Measurements from ENCODE around the gene CTNNA1. TPM values are rescaled to one million over a fixed set of nuclear protein-coding genes. Genes with fewer than 3 reads are reported as not detected.

Gene CTNNA1
- total RNA-seq, 4 donors from 2014 or later, result 251 to 326 (median 274) TPM

DNA sequence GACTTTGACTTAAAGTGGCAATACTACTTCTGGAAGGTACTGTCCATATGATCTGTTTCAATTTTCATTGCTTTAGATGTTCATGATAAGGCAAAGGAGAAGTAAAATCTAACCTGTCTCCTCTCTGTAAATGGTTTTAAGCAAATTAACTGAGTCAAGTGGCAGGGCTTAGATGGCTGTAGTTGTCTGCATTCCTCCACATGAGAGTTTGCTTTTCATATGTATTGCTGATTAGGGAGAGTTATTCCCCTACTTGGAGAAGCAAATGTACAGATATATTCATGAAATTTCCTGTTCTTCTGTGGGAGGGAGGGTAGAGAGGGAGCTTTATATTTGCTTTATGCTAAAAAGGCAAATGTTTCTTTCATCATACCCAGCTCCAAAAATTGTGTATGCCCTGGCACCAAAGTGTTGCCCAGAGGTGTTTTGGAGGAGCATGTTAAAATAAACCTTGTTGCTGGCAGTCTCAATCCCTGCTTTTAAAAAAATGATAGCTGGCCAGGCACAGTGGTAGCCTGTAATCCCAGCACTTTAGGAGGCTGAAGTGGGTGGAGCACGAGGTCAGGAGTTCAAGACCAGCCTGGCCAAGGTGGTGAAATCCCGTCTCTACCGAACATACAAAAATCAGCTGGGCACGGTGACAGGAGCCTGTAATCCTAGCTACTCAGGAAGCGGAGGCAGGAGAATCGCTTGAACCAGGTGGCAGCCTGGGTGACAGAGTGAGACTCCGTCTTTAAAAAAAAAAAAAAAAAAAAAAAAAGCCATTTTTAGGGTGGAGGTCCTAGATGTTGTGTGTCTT lies 125.4 kb downstream of the CTNNA1 start:
- ATAC-seq (ENCODE audit: low FRiP score) (no peak), DNase-seq (ENCODE audit: low spot score) (no peak)
- TF ChIP-seq, protein P1, sequence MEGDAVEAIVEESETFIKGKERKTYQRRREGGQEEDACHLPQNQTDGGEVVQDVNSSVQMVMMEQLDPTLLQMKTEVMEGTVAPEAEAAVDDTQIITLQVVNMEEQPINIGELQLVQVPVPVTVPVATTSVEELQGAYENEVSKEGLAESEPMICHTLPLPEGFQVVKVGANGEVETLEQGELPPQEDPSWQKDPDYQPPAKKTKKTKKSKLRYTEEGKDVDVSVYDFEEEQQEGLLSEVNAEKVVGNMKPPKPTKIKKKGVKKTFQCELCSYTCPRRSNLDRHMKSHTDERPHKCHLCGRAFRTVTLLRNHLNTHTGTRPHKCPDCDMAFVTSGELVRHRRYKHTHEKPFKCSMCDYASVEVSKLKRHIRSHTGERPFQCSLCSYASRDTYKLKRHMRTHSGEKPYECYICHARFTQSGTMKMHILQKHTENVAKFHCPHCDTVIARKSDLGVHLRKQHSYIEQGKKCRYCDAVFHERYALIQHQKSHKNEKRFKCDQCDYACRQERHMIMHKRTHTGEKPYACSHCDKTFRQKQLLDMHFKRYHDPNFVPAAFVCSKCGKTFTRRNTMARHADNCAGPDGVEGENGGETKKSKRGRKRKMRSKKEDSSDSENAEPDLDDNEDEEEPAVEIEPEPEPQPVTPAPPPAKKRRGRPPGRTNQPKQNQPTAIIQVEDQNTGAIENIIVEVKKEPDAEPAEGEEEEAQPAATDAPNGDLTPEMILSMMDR (IDR thresholded peaks at IDR 0.05), result no peak

DNA sequence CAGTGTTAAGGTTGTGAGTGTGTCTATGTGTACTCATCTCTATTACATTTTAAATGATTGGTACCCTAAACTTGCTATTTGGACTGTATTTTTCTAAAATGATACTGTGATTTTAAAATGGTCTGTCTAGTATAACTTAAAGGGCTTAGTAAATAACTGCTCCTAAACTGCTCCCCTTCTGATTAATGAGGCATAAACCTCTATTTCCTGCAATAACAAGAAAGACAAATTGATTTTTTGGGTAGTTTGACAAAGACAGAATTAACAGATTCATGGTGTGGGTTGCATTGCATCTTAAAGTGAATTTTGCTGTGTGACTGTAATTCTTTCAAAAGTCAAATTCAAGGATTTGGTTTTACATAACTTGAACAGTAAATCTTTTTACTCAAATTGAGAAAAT lies 130.0 kb downstream of the CTNNA1 start:
- ATAC-seq (ENCODE audit: low FRiP score), result no peak
- TF ChIP-seq, protein P1 (IDR thresholded peaks at IDR 0.05), result no peak

DNA sequence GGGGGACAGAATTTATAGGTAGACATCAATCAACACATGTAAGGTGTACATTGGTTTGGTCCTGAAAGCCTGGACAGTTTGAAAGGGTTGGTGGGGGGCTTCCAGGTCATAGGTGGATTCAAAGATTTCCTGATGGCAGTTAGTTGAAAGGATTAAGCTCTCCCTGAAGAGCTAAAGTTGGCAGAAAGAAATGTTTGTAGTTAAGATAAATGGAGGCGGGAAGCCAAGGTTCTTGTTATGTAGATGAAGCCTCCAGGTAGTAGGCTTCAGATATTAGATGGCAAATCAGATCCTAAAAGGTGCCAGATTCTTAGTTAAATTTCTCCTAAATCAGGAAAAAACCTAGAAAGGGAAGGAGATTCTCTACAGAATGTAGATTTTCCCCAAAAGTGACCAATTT lies 130.9 kb downstream of the CTNNA1 start:
- DNase-seq (ENCODE audit: low spot score) (no peak), ATAC-seq (ENCODE audit: low FRiP score) (no peak)
- TF ChIP-seq, protein P1 (IDR thresholded peaks at IDR 0.05), result no peak

More for the DNA sequence above, 130.0 kb downstream of the CTNNA1 start:
- DNase-seq (ENCODE audit: low spot score), result no peak

DNA sequence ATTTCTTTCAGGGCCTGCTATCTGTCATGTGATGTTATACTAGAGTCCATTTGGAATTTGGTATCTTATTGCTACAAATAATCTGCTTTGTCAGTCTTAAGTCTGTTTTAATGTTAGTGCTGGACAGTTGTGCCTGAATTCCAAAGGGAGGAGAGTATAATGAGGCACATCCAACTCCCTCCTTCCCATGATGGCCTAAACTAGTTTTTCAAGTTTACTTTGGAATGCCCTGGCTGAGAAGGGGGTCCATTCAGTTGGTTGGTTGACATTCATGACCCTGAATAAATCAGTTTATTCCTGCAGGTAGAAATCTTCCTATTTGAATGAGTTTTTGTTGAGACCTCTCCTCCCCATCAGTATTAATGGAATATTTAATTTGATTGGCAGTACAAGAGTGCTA lies 131.3 kb downstream of the CTNNA1 start:
- no peak for ATAC-seq (ENCODE audit: low FRiP score)
- no peak for DNase-seq (ENCODE audit: low spot score)
- TF ChIP-seq, protein P1 (IDR thresholded peaks at IDR 0.05), result no peak

DNA sequence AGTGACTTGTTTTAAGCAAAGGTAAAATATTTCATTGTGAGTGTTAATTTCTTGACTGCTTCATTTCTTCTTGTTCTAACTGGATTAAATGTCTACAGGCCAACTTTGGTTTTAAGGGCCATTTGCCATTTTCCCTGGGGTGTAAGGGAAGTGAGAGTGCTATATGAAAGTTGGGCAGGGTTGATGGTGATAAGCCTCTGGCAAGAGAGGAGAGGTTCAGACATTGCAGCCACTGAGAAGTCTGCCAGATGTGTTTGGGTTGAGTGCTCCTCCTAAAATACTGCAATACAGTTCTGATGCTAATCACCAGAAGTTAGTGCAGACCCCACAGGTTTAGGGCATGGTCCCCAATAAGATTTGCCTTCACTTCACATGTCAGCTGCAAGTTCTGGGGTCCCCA lies 136.8 kb downstream of the CTNNA1 start:
- TF ChIP-seq, protein P1 (IDR thresholded peaks at IDR 0.05), result no peak
- DNase-seq (ENCODE audit: low spot score) (no peak), ATAC-seq (ENCODE audit: low FRiP score) (no peak)

DNA sequence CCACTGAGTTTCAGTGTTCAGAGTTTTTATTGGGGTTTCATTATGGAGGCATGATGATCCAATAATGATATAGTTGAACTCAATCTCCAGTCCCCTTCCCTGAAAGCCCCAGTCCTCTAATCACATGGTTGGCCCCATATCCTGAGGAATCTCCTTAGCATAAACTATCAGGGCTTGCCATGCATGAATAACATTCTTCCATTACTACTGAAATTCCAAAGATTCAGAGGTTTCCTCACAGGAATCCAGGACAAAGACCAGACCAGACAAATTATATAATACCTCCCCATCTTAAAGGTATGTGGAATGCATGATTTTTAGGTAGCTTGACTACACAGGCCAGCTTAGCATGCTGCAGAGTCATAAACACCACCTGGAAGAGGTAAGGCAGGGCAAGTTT lies 137.4 kb downstream of the CTNNA1 start:
- ATAC-seq (ENCODE audit: low FRiP score) (no peak), DNase-seq (ENCODE audit: low spot score) (no peak)
- TF ChIP-seq, protein P1 (IDR thresholded peaks at IDR 0.05), result no peak

DNA sequence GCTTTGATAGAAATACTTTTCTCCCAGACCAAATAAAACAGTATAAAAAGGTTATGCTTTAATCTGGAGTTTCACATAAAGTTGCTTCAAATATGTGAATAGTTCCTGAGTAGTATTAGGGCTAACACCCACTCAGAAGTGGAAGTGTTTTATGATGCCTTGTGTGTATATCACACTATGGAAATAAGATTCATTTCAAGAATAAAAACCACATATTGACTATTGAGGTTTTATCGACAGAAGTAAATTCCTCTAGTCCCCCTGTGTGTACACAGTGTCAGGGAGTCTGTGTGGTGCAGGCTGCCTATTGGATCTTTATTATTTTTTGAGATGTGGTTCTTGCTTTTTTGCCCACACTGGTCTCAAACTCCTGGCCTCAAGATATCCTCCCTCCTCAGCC lies 142.7 kb downstream of the CTNNA1 start:
- no peak for ATAC-seq (ENCODE audit: low FRiP score)
- TF ChIP-seq, protein P1 (IDR thresholded peaks at IDR 0.05), result no peak

More for the DNA sequence above, 142.7 kb downstream of the CTNNA1 start:
- DNase-seq (ENCODE audit: low spot score), result no peak
